ENCODE data around the gene STOX2.

DNA sequence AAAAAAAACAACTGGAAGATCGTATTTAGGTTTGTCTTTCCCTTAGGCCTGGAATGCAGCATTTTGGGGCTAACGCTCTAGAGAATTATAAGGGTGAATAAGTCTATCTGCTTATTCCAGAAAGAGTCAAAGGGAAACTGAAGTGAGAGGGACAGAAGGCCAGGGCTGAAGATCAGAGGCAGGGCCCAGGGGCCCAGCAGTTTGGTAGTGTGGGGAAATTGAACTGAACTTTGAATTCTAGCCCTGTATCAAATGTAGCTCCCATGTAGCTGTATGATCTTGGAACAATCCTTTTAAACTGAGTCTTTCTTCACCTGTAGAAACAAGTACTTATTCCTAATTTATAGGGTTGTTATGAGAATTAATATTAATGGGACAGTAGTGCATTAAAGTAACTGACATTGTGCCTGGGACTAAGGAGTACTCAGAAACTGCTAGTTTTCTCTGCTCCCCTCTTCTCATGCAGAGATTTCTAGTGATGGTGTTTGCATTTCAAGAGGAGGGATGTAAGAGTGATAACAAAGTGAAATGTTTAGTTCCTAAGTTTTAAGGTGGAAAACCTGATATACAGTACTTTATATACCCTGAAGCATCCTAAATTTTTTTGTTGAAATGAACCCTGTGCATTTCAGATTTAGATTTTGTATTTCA is 30.4 kb downstream of the STOX2 start:
- TF ChIP-seq POLR2AphosphoS5 (IDR thresholded peaks at IDR 0.05; ENCODE audit: borderline replicate concordance, low read depth, low read length) (no peak), EZH2 (IDR thresholded peaks at IDR 0.05) (no peak), FOXP2 (optimal IDR thresholded peaks at IDR 0.05; ENCODE audit: control extremely low read depth, extremely low read length, insufficient read depth) (no peak)

All from SK-N-MC (cell line).